Daoy (cell line): ENCODE results near the gene GGT7. TPM values are rescaled to one million over a fixed set of nuclear protein-coding genes. Genes with fewer than 3 reads are reported as not detected.
A peak's percentile ranks its signal among the peaks of the same experiment; 100 is the strongest.
"Not testable (repeated sequence)": the region's sequence is repeated elsewhere in the genome, so short reads cannot be mapped to it uniquely, and the experiment has no call there.

Experiments
- DNase-seq: peaks from one replicate; pipeline ENCODE4 v3.0.0-alpha.2; 2015; ENCODE audit warnings: low read depth
- total RNA-seq: library from RNA; depleted of rRNA; stranded (reverse); fragments of >200 nt; shearing (Covaris generic); gene quantifications from 2 replicates; pipeline ENCODE4 v1.2.3, GENCODE V29; 2014

The GGT7 gene
- total RNA-seq, 1 experiment from 2014 or later, result 1.5 TPM

GRCh38 chr20:34848597-34848996, 24.1 kb downstream of the GGT7 start:
- no peak for DNase-seq

- no peak for DNase-seq
Measured at GRCh38 chr20:34843421-34843820, 29.2 kb downstream of the GGT7 start.

GRCh38 chr20:34842143-34842542, 30.5 kb downstream of the GGT7 start:
- DNase-seq, result no peak

- DNase-seq, result peak; percentile 10
Measured at GRCh38 chr20:34834459-34834893, 38.2 kb downstream of the GGT7 start.

- no peak for DNase-seq
Measured at GRCh38 chr20:34831936-34832335, 40.7 kb downstream of the GGT7 start.

GRCh38 chr20:34829191-34829590, 43.5 kb downstream of the GGT7 start:
- DNase-seq, result no peak

- peak; percentile 89 for DNase-seq
Measured at GRCh38 chr20:34825530-34826362, 46.9 kb downstream of the GGT7 start, which contains the start of gene NCOA6. NCOA6 (minus strand) TSS chr20:34825651; CDS start chr20:34782355, 43,296 bp downstream.

GRCh38 chr20:34824806-34825529, 47.7 kb downstream of the GGT7 start:
- DNase-seq, result peak; percentile 66

GRCh38 chr20:34824452-34824805, 48.2 kb downstream of the GGT7 start:
- DNase-seq, result peak; percentile 51

- no peak for DNase-seq
Measured at GRCh38 chr20:34824026-34824425, 48.6 kb downstream of the GGT7 start.

GRCh38 chr20:34820805-34821578, 51.7 kb downstream of the GGT7 start:
- DNase-seq, result no peak

GRCh38 chr20:34817801-34818200, 54.9 kb downstream of the GGT7 start:
- DNase-seq, result no peak

- DNase-seq, result no peak
Measured at GRCh38 chr20:34817072-34817471, 55.6 kb downstream of the GGT7 start.

GRCh38 chr20:34815636-34816035, 57.0 kb downstream of the GGT7 start:
- DNase-seq, result no peak

- DNase-seq, result no peak
Measured at GRCh38 chr20:34808583-34808982, 64.1 kb downstream of the GGT7 start.

GRCh38 chr20:34807944-34808465, 64.7 kb downstream of the GGT7 start:
- not testable (repeated sequence) for DNase-seq

- DNase-seq, result no peak
Measured at GRCh38 chr20:34806255-34806654, 66.4 kb downstream of the GGT7 start.

GRCh38 chr20:34798871-34799270, 73.8 kb downstream of the GGT7 start:
- DNase-seq, result no peak

GRCh38 chr20:34798328-34798727, 74.3 kb downstream of the GGT7 start:
- DNase-seq, result no peak

- no peak for DNase-seq
Measured at GRCh38 chr20:34797012-34797995, 75.4 kb downstream of the GGT7 start.
